Endothelial cell of coronary artery (primary cell): ENCODE measurements around the gene WDR7. TPM values are rescaled to one million over a fixed set of nuclear protein-coding genes. Genes with fewer than 3 reads are reported as not detected.

Experiments
- total RNA-seq: library from RNA; depleted of rRNA; stranded (reverse); fragments of >200 nt; gene quantifications from 2 replicates; pipeline ENCODE4 v1.2.3, GENCODE V29; 2014

The WDR7 gene
- 17.1 and 25.6 TPM in 2 replicates for total RNA-seq

DNA sequence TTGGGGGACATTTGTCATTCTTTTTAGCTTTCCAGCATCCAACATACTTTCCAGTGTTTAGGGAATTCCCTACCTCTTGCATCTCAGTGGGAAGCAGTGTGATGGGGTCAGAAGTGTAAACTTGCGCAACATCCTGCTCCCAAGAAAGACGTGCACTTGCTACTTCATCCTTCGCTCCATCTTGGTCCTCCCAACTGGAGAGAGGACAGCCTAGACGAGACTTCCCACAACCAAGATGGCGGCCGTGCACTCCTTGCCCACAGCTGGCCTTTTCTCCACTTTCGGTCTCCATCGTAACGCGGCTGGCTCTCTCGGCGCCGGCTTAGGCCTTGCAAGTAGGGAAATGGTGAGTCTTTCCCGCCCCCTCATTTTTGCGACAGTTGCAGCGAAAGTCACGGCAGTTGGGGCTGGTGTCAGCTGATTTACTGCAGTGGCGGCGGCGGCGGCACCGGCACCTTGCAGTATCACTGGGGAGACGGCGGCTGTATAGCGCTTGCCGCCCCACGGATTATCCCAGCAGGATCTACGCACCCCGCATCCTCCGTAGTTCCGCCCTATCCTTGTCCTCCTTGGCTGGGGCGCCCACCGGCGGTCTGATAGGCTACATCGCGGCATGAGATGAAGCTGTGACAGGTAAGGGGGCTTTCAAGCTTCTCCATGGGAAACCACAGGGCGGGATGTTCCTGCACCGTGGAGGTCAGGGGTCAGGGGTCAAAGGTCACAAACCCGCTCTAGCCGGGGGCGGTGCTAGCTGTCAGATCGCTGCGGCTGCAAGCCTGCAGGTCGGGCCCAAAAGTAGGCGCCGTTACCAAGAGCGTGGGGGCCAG lies at the start of gene WDR7:
Gene WDR7 (plus strand): TSS at position 416 of the 827 bp plus-strand sequence. CDS start 21,157 bp downstream, outside the sequence.

GRCh38 chr18:56638232-56639103 lies 12.7 kb upstream of the WDR7 start, which contains the start of gene TXNL1:
Gene TXNL1 (minus strand): TSS chr18:56638592. CDS start chr18:56638440, 152 bp downstream.

Other genes with a start within 250 kb of the WDR7 start
- 37.2 and 38.7 TPM in 2 replicates for gene TXNL1, start 12.8 kb upstream of the WDR7 start, total RNA-seq